CD4-positive, alpha-beta T cell treated with Interleukin-15 for 1 hour (primary cell): ENCODE data around the gene PTPN9.
"Not testable (repeated sequence)": the region's sequence is repeated elsewhere in the genome, so short reads cannot be mapped to it uniquely, and the experiment has no call there.

ENCODE experiments used
- DNase-seq: peaks from one replicate; pipeline ENCODE4 v3.0.0-alpha.2; 2020

PTPN9 gene

DNA sequence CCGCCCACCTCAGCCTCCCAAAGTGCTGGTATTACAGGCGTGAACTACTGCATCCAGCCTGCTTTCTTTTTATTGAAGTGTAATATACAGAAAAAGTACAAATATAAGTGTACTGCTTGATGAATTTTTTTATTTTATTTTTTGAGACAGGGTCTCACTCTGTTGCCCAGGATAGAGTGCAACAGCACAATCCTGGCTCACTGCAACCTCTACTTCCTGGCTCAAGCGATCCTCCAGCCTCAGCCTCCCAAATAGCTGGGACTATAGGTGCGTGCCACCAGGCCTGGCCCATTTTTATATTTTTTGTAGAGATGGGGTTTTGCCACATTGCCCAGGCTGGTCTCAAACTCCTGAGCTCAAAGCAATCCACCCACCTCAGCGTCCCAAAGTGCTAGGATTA lies 3.8 kb upstream of the PTPN9 start:
- not testable (repeated sequence) for DNase-seq

DNA sequence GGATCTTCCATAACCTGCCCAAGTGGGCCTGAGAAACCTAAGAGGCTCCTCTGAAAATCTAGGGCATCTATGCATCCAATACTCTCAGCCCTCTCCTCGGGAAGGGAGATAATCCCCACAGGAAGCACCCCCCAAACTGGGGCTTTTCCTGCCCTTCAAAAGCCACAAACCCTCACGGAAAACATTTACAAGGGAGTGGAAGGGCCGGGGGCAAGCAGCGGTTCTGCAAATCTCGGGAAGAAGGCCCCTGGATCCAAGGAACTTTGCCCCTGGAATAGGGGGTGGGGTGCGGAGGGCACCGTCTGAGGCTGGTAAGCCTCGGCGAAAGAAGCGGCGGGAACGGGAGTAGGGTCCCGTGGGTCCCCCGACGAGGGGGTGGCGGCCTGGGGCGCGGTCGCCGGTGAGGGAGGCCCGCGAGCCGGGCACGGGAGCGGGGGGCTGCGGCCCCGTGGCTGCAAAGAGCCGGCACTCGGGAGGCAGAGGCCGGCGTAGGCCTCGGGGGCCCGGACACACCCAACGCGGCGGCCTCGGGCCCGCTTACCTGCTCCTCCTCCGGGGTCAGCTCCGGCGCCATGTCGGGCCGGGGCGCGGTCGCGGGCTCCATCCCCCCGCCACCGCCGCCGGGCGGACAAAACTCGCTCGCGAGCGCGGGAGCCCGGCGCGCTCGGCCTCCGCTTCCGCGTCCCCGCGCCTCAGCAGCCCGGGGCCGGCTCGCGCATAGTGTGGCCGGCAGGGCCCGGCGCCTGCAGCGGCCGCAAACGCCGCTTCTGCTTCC lies 755 bp downstream of the PTPN9 start:
- DNase-seq: peak; percentile 19

DNA sequence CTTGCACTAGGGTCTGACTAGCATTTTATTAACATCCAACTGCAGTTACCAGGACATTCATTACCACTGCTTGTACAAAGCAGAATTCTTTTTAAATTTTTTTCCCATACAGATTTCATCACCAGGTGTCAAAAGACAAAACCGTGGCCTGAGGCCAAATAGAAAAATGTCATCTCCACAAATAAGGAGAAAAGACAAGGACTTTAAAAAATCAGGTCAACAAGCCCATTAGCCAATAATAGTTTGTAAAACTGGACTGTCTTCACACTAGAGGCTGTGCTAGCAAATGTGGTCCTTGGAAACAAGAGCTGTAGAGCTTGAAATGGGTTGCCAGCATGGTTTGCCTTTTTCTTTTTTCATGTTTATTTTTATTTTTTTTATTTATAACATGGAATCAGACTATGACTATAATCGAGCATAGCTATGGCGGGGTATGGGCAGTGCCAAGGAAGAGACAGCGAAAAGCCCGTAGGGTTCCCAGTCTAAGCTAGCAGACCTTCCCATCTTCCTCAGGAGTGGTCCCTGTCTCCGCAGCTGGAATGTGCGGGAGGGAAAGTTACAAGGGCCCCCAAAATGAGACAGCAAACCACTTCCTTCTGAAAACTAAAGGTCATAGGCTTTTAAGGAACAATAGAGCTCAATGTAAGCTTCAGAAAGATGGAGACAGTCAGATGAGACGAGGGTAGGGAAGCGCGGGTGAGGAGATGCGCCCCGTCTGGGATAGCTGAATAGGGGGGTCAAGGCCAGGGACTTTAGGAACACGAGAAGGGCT lies 1.5 kb downstream of the PTPN9 start:
- no peak for DNase-seq

DNA sequence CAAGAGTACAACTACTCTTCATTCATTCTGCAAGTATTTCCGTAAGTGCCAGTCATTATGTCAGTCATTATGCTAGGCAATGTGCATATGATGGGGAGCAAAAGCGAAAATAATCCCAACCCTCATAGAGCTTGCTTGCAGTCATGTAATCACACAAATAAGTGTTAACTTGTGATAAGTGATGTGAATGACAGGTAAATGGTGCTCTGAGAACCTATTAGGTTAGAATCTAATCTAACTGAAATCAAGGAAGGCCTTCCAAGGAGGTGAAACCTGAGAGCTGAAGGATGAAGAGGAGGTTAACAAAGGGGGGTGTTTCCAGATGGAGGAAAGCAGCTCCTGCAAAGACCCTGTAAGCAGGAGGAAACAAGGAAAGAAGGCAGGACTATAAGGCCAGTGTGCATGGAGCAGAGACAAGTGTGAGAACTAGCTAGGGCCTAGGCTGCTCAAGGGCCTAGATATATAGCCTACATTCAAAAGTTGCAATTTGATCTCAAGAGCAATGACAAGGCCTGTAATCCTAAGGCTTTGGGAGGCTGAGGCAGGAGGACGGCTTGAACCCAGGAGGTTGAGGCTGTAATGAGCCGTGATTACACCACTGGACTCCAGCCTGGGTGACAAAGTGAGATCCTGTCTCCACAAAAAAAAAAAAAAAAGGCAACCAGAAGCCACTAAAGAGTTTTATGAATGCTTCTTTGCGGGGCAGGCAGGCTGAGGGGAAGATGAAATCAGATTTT lies 5.3 kb downstream of the PTPN9 start:
- DNase-seq: no peak

DNA sequence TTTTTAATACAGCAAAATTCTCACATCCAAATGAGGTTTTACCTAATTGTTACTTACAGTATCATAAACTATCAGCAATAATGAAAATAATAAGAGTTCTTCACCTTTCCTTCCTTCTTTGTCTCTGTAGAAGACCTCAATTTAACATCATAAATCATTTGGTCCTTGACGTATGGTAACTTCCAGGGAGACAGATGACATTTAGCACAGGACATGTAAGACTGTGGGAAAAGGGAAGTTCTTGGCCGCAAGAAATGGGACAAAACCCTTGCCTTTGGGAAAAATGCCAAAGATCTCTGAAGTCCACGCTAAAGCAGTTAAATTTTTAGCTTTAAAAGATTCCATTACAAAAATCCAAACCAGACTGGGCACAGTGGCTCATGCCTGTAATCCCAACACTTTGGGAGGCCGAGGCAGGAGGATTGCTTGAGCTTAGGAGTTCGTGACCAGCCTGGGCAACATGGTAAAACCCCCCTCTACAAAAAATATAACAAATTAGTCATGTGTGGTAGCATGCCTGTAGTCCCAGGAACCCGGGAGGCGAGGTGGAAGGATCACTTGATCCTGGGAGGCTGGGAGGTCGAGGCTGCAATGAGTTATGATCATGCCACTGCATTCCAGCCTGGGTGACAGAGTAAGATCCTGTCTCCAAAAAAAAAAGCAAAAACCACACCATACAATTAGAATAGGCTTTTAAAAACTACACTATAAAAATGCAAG lies 8.8 kb downstream of the PTPN9 start:
- no peak for DNase-seq

DNA sequence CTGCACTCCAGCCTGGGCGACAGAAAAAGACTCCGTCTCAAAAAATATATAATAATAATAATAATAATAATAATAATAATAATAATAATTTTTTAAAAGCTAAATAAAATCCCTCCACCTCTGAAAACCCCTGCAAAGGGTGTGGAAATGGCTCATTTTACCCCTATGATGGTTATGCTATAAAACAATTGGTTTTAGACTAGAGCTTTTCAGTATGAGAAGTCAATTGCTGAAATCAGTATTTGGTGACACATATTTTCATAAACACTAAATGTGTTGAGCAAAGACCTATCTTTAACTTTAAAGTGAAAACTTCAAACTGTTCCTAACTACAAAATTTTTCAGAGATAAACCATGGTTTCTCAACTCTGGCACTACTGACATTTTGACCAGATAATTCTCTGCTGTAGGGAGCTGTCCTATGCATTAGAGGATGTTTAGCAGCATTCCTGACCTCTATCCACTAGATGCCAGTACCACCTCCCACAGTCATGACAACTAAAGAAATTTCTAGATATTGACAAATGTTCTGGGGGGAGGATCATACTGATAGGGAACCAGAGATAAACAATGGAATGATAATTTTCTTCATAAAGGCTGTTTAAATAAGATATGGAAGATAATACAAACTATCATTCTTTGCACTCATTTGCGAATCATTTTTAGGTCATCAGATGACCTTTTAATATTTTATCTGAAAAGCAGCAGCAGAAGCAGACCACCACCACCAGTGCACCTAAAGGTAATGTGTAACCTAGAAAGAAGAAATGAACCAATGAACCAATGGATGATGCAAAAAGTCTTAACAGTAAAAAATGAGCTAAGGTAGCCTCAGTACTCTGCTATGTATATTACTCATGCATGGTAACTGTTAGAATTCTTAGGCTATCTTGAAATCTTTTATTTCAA lies 13.8 kb downstream of the PTPN9 start:
- no peak for DNase-seq

DNA sequence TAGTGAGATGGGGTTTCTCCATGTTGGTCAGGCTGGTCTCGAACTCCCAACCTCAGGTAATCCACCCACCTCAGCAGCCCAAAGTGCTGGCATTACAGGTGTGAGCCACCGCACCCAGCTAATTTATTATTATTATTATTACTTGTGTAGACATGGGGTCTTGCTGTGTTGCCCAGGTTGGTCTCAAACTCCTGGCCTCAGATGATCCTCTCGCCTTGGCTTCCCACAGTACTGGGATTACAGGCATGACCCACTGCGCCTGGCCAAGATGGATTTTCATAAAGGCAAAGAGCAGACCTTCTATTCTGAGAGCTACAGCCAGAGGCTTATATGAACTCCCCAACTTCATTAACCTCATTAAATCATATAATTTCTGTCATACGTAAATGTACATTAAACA lies 17.2 kb downstream of the PTPN9 start:
- DNase-seq: no peak

DNA sequence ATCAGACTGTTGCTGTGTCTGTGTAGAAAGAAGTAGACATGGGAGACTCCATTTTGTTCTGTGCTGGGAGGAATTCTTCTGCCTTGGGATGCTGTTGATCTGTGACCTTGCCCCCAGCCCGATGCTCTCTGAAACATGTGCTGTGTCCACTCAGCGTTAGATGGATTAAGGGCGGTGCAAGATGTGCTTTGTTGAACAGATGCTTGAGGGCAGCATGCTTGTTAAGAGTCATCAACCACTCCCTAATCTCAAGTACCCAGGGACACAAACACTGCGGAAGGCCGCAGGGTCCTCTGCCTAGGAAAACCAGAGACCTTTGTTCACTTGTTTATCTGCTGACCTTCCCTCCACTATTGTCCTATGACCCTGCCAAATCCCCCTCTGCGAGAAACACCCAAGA lies 19.8 kb downstream of the PTPN9 start:
- DNase-seq: not testable (repeated sequence)

DNA sequence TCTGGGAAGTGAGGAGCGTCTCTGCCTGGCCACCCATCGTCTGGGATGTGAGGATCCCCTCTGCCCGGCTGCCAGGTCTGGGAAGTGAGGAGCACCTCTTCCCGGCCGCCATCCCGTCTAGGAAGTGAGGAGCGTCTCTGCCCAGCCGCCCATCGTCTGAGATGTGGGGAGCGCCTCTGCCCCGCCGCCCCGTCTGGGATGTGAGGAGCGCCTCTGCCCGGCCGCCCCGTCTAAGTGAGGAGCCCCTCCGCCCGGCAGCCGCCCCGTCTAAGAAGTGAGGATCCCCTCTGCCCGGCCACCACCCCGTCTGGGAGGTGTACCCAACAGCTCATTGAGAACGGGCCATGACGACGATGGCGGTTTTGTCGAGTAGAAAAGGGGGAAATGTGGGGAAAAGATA lies 20.2 kb downstream of the PTPN9 start:
- DNase-seq: not testable (repeated sequence)

DNA sequence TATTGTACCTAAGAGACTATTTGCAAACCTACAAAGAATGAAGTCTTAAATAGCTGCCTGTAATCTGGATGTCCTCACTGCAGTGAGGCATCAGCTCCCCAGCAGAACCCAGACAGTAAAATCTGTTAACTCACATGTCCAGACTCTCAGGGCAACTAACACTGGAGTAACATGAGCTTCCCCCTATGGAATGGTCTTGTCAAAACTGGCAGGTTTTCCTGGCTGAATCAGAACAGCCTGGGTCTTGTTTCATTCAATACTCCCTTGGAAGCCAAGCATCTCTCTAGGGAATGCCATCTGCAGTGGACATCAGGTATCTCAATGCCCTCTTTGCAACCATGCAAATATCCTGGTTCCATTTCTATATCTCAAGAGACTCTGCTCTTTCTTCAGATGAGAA lies 24.4 kb downstream of the PTPN9 start:
- no peak for DNase-seq

DNA sequence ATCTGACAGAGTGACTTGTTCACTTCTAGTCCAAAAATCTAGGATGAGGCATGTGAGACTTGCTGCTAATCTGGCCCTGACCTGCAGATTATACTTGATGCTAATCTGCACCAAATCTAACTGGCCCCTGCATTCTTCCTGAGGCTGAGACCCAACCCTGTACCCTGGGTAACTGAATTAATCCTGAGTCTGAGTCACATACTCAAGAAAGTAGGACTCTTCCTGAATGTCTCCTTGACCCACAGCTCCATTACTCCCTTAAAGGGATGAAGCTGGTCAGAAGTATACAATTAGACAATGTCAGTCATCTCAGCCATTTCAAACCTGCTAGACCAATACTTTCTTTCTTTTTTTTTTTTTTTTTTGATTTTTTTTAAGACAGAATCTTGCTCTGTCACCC lies 25.5 kb downstream of the PTPN9 start:
- no peak for DNase-seq

DNA sequence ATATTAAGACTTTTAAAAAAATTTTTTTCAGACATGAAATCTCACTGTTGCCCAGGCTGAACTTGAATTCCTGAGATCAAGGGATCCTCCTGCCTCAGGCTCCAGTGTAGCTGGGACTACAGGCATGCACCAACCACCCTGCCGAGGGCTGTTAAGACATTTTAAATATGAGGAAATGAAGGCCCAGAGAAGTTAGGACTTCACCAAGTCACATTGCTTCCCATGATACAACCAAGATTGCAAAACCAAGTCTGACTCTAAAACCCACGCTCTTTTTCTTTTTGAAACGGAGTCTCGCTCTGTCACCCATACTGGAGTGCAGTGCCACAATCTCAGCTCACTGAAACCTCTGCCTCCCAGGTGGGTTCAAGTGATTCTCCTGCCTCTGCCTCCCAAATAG lies 28.0 kb downstream of the PTPN9 start:
- DNase-seq: no peak

DNA sequence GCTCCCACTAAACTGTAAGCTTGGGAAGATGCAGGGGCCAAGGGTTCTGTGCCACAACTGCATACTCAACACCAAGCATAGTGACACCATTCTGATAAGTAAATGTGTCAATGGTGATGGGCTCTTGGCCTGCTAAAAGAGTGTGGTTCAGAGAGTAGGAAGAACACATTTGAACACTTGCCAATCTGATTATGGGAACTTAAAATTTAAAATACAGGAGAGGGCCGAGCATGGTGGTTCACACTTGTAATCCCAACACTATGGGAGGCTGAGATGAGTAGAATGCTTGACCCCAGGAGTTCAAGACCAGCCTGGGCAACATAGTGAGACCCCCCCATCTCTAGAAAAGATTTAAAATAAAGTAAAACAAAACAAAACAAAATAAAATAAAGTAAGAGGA lies 34.1 kb downstream of the PTPN9 start:
- DNase-seq: no peak

DNA sequence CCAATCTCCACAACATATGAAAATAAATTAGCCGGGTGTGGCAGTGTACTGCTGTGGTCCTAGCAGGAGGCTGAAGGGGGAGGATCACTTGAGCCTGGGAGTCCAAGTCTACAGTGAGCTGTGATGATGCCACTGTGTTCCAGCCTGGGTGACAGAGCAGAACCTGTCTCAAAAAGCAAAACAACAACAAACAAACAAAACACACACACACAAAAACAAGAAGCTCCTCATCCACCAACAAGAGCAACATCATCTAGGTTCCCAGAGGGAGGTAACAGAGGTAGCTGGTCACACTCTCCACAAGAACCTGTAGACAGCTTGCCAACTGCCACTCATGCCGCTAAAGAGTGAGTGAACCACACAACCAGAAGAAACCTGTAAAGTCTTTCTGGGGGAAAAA lies 34.8 kb downstream of the PTPN9 start:
- no peak for DNase-seq

DNA sequence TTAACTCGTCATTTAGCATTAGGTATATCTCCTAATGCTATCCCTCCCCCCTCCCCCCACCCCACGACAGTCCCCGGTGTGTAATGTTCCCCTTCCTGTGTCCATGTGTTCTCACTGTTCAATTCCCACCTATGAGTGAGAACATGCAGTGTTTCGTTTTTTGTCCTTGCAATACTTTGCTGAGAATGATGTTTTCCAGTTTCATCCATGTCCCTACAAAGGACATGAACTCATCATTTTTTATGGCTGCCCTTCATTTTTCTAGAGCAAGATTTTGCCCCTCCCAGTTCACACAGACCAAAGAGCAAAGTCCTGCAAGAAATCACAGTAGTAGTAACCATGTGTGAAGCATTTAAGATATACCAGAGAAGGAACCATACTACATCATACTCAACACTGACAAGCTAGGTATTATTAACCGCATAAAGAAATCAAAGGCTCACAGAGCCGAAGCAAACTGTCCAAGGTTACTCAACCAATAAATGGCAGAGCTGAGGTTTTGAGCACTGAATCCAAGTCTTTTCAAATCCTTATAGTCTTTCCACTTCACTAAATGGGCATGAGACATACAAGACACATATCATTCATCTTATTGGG lies 36.1 kb downstream of the PTPN9 start:
- not testable (repeated sequence) for DNase-seq

DNA sequence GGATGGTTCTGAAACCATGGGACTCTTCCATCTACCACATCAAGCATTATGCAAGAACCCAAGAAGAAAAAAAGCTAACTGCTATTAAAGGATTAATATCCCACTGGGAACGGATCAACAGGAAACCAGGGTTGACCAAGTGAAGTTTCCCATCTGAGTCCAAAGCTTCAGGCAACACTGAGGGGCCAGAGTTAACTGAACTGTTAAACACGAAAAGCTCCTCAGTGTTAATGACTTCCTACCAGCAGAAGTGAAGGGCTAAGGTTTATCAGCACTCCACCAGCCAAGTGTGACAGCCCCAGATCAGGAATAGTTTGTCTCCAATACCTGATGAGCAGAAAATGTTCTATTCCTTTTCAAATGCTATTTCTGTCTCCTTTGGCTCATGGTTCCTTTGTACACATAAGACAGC lies 36.7 kb downstream of the PTPN9 start:
- DNase-seq: no peak

DNA sequence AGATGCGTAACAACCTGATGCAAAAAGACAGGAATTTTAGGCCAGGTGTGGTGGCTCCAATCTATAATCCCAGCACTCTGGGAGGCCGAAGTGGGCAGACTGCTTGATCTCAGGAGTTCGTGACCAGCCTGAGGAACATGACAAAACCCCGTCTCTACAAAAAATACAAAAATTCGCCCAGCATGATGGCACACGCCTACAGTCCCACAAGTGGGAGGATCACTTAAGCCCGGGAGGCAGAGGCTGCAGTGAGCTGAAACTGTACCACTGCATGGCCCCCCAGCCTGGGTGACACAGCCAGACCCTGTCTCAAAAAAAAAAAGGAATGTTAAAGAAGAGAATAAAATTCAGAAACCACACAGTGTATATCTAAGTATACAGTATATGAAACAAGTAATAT lies 40.7 kb downstream of the PTPN9 start:
- DNase-seq: no peak

DNA sequence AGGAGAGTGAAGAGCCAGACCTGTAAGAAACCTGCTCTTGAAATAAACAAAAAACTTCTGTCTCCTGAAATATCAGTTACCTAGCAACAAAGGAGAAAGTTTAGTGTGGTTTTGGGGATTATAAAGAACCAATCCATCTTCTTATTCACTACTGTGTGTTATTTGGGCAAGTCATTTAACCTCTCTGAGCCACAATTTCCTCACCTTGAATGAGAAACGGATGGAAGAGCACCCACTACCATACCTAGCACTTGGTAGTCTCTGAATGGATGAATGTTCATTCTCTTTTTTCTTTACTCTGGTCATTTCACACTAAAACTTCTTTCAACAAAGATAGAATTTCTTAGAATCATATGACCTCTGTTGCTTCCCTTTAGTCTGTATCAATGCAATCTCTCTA lies 45.2 kb downstream of the PTPN9 start:
- no peak for DNase-seq

DNA sequence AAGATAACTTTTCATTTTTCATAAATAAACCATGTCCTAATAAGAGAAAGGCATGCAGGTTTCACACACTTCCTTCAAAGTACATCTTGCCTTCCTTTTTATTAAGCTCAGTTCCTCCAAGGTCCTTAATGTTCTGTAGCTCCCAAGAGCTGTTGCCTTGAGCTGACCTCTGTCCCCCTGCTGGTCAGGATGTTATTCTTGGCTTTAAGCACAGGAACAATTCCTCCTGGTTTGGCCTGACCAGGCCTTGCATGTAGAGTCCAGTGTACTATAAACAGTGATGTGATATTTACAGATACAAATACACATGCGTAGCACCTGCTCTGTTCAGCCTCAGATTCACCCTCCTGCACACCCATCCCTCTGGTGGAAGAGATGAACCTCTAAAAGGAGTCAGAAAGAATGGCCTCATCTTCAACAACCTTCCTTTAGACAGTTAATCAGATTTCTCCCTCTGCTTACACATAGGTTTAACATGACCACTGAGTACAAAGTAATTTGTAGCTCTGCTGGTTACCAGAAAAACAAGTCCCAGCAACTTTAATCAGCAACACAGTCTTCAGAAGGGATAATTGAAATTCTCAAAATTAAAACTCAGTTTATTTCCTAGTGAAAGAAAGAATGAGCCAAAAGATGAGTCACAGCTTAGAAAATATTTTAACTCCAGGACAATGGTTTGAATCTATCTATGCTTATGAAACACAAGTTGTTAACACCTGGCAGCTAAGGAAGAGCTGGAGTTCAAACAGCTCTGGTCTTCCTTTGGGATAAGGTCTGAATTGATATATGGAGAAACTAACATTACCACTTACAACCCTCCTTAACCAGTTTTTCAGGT lies 46.5 kb downstream of the PTPN9 start:
- no peak for DNase-seq

DNA sequence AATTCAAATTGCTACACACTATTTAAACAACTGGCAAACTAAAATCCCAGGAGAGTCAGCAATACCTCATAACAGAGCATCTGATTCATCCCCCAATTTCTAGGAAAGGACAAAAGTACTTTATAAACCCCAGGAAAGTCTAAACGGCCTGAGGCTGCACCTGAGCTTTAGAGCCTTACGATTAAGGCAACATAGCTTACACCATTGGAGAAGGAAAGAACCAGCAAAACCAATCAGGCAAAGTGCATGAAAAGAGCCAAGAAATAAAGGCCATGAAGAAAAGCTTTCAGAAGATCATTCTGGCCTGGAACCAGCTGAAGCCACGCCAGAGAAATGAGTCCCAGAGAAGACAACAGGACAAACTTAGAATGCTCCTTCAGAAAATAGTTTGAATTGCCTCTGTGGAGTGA lies 48.1 kb downstream of the PTPN9 start:
- DNase-seq: no peak

DNA sequence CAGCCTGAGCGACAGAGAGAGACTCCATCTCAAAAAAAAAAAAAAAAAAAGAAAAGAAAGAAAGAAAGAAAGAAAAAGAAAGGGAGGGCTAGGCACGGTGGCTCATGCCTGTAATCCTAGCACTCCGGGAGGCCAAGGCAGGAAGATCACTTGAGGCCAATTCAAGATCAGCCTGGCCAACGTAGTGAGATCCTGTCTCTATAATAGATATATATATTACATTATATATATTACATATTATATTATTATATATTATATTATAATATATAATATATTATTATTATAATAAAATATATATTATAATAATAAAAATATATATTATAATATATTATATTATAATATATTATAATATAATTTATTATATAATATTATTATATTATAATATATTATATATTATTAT lies 48.9 kb downstream of the PTPN9 start:
- DNase-seq: no peak
